ENCODE data around the gene TELO2.

DNA sequence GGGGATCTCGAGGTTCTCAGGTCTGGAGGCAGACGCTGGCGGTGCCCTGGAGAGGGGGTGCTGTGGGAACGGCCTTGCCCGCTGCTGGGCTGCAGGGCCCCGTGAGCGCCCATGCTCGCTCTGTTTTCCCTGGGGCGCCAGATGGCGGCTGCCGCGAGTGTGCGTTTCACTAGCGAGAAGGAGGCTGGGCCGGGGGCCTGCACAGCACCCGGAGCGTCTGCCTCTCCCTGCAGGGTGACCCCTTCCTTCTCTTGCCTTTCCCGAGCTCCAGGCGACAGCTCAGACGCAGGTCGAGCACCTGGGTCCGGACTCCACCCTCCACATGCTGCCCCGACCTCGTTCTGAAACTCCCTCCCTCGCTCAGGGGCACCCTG, 2.7 kb downstream of the TELO2 start:
- TF ChIP-seq, protein P1, sequence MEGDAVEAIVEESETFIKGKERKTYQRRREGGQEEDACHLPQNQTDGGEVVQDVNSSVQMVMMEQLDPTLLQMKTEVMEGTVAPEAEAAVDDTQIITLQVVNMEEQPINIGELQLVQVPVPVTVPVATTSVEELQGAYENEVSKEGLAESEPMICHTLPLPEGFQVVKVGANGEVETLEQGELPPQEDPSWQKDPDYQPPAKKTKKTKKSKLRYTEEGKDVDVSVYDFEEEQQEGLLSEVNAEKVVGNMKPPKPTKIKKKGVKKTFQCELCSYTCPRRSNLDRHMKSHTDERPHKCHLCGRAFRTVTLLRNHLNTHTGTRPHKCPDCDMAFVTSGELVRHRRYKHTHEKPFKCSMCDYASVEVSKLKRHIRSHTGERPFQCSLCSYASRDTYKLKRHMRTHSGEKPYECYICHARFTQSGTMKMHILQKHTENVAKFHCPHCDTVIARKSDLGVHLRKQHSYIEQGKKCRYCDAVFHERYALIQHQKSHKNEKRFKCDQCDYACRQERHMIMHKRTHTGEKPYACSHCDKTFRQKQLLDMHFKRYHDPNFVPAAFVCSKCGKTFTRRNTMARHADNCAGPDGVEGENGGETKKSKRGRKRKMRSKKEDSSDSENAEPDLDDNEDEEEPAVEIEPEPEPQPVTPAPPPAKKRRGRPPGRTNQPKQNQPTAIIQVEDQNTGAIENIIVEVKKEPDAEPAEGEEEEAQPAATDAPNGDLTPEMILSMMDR (conservative IDR thresholded peaks at IDR 0.05 in 1 of 2, IDR thresholded peaks at IDR 0.05 in 1 of 2; ENCODE audit: low read depth in 1 of 2, low read length in 2 of 2), result no peak
- TF ChIP-seq EZH2 (IDR thresholded peaks at IDR 0.05; ENCODE audit: low read length, missing control alignments), result no peak
